ENCODE measurements around the gene ELMO3. TPM values are rescaled to one million over a fixed set of nuclear protein-coding genes. Genes with fewer than 3 reads are reported as not detected.
A peak's percentile ranks its signal among the peaks of the same experiment; 100 is the strongest.

Gene ELMO3
- total and polyA plus RNA-seq, 2 donors (not counting 3 experiments of a cell fraction or from before 2014, with no cell fraction given), result 3.9 to 5.7 TPM

- ChIA-PET POLR2A (interaction anchor here (1.5 kb wide), 1 partner anchor 13 kb away, joined by 5 read pairs; no protein-coding TSS in a partner anchor), CTCF (interaction anchor here (1.7 kb wide), 1 partner anchor 20 kb away, joined by 3 read pairs; no protein-coding TSS in a partner anchor)
- H2AFZ ChIP-seq (ENCODE audit: low read depth, low read length), result no peak overlapping the region
- peaks cover 11% of the 10 kb centered on the region for H3K4me1 ChIP-seq (ENCODE audit: control insufficient read depth, extremely low read depth, insufficient read depth, low read length)
- H3K27me3 ChIP-seq (ENCODE audit: control insufficient read depth in 2 of 2, insufficient read depth in 2 of 2, low read length in 2 of 2), result no peaks in the 10 kb centered on the region
- BruUV-seq (replicated peaks), result no TSS peak
- no peak overlapping the region for H3K4me2 ChIP-seq (ENCODE audit: insufficient read depth, low read length)
- H3K4me3 ChIP-seq (replicated peaks in 1 of 3; ENCODE audit: insufficient read depth in 1 of 3, low read depth in 1 of 3, low read length in 3 of 3), result no peak overlapping the region
- DNase-seq (ENCODE audit: low read depth, low spot score) (no peak), FAIRE-seq (no peak)
- H3K9ac ChIP-seq (replicated peaks; ENCODE audit: extremely low read depth, insufficient read depth, low read length), result no peak overlapping the region
- no peak for TF ChIP-seq JUN (IDR thresholded peaks at IDR 0.05; ENCODE audit: borderline replicate concordance, insufficient read depth, insufficient read length, low read depth)
- peak; percentile 18 for TF ChIP-seq POLR2AphosphoS5 (IDR thresholded peaks at IDR 0.05; ENCODE audit: insufficient read depth, low read depth, low read length)
- intact Hi-C loops (cut with micrococcal nuclease) (no loop called here), dilution Hi-C loops (cut with MboI; ENCODE audit: extremely low pct_ligation_motif_present, low sequenced_read_pairs) (no loop called here)
- H3K79me2 ChIP-seq (ENCODE audit: control insufficient read depth, insufficient read depth, low read length), result peaks cover 11% of the 10 kb centered on the region
- H3K9me3 ChIP-seq (replicated peaks; ENCODE audit: control insufficient read depth, insufficient read depth, low read length), result no peaks in the 10 kb centered on the region
- H3K27ac ChIP-seq (ENCODE audit: insufficient read depth, low read depth, low read length), result no peak overlapping the region
- no peaks in the 10 kb centered on the region for H4K20me1 ChIP-seq (replicated peaks; ENCODE audit: control insufficient read depth, extremely low read depth, insufficient read depth, low read length)
- H3K9me1 ChIP-seq (replicated peaks; ENCODE audit: control insufficient read depth, extremely low read depth, insufficient read depth, low read length), result no peaks in the 10 kb centered on the region
- peaks cover 16 to 60% of the 10 kb centered on the region in 2 experiments for H3K36me3 ChIP-seq (ENCODE audit: control insufficient read depth in 2 of 2, extremely low read depth in 1 of 2, insufficient read depth in 2 of 2, low read length in 2 of 2)
Observed at GRCh38 chr16:67230809-67231660, 32.1 kb downstream of the ELMO3 start.

- no peaks in the 10 kb centered on the region for H3K27me3 ChIP-seq (ENCODE audit: control insufficient read depth in 2 of 2, insufficient read depth in 2 of 2, low read length in 2 of 2)
- H3K4me1 ChIP-seq (ENCODE audit: control insufficient read depth, extremely low read depth, insufficient read depth, low read length), result no peaks in the 10 kb centered on the region
- no peaks in the 10 kb centered on the region for H4K20me1 ChIP-seq (replicated peaks; ENCODE audit: control insufficient read depth, extremely low read depth, insufficient read depth, low read length)
- peaks cover 2% of the 10 kb centered on the region for H3K79me2 ChIP-seq (ENCODE audit: control insufficient read depth, insufficient read depth, low read length)
- no peak for FAIRE-seq
- H3K36me3 ChIP-seq (ENCODE audit: control insufficient read depth in 2 of 2, extremely low read depth in 1 of 2, insufficient read depth in 2 of 2, low read length in 2 of 2), result peaks cover 21 to 78% of the 10 kb centered on the region in 2 experiments
- H3K4me3 ChIP-seq (replicated peaks in 1 of 3; ENCODE audit: insufficient read depth in 1 of 3, low read depth in 1 of 3, low read length in 3 of 3), result no peak overlapping the region
- ChIA-PET POLR2A (no interaction called here), CTCF (no interaction called here)
- no TSS peak for BruUV-seq (replicated peaks)
- H3K9ac ChIP-seq (replicated peaks; ENCODE audit: extremely low read depth, insufficient read depth, low read length), result no peak overlapping the region
- intact Hi-C loops (cut with micrococcal nuclease), result no loop called here
- H3K9me3 ChIP-seq (replicated peaks; ENCODE audit: control insufficient read depth, insufficient read depth, low read length), result no peaks in the 10 kb centered on the region
- no peak for TF ChIP-seq FOS (IDR thresholded peaks at IDR 0.05; ENCODE audit: borderline replicate concordance, insufficient read depth, low read length)
- no peak for TF ChIP-seq POLR2A (IDR thresholded peaks at IDR 0.05; ENCODE audit: low read depth, low read length)
- TF ChIP-seq GATA2 (IDR thresholded peaks at IDR 0.05; ENCODE audit: insufficient read depth, insufficient read length, low read depth, low read length), result no peak
- no peak for TF ChIP-seq CTCF (IDR thresholded peaks at IDR 0.05; ENCODE audit: extremely low read depth in 1 of 2, insufficient read depth in 1 of 2, low read depth in 1 of 2, low read length in 2 of 2)
- TF ChIP-seq POLR2AphosphoS5 (IDR thresholded peaks at IDR 0.05; ENCODE audit: insufficient read depth, low read depth, low read length), result no peak
- TF ChIP-seq MYC (IDR thresholded peaks at IDR 0.05; ENCODE audit: low read depth, low read length), result no peak
- TF ChIP-seq EZH2 (IDR thresholded peaks at IDR 0.05; ENCODE audit: borderline replicate concordance, low read depth, low read length, severe bottlenecking), result no peak
- no peak for TF ChIP-seq MAX (IDR thresholded peaks at IDR 0.05; ENCODE audit: insufficient read depth, insufficient read length)
- no peak for TF ChIP-seq JUN (IDR thresholded peaks at IDR 0.05; ENCODE audit: borderline replicate concordance, insufficient read depth, insufficient read length, low read depth)
- H3K27ac ChIP-seq (ENCODE audit: insufficient read depth, low read depth, low read length), result no peak overlapping the region
- H2AFZ ChIP-seq (ENCODE audit: low read depth, low read length), result no peak overlapping the region
- DNase-seq (ENCODE audit: low read depth, low spot score), result no peak
- H3K9me1 ChIP-seq (replicated peaks; ENCODE audit: control insufficient read depth, extremely low read depth, insufficient read depth, low read length), result no peaks in the 10 kb centered on the region
- H3K4me2 ChIP-seq (ENCODE audit: insufficient read depth, low read length), result no peak overlapping the region
- dilution Hi-C loops (cut with MboI; ENCODE audit: extremely low pct_ligation_motif_present, low sequenced_read_pairs), result no loop called here
Observed at GRCh38 chr16:67233596-67233995, 34.7 kb downstream of the ELMO3 start.

Data from endothelial cell of umbilical vein (primary cell).